CD4-positive, alpha-beta T cell treated with Interleukin-12 subunit alpha and Interleukin-12 subunit beta, for 1 hour (primary cell): ENCODE measurements around the gene GINS3.

Experiments
- DNase-seq: peaks from one replicate; pipeline ENCODE4 v3.0.0-alpha.2; 2020

Gene GINS3

GRCh38 chr16:58426966-58427365, 34.7 kb downstream of the GINS3 start:
- no peak for DNase-seq

GRCh38 chr16:58428621-58429542, 36.6 kb downstream of the GINS3 start:
- no peak for DNase-seq

- DNase-seq = no peak
Measured at GRCh38 chr16:58430718-58431117, 38.4 kb downstream of the GINS3 start.

- no peak for DNase-seq
Measured at GRCh38 chr16:58433569-58433951, 41.3 kb downstream of the GINS3 start.

GRCh38 chr16:58435779-58436178, 43.5 kb downstream of the GINS3 start:
- DNase-seq = no peak

- DNase-seq = no peak
Measured at GRCh38 chr16:58440131-58440530, 47.9 kb downstream of the GINS3 start.

GRCh38 chr16:58442547-58442946, 50.3 kb downstream of the GINS3 start:
- no peak for DNase-seq

GRCh38 chr16:58443783-58444182, 51.5 kb downstream of the GINS3 start:
- no peak for DNase-seq

GRCh38 chr16:58444265-58444664, 52.0 kb downstream of the GINS3 start:
- DNase-seq = no peak

- no peak for DNase-seq
Measured at GRCh38 chr16:58448890-58449289, 56.6 kb downstream of the GINS3 start.

- no peak for DNase-seq
Measured at GRCh38 chr16:58449306-58449705, 57.0 kb downstream of the GINS3 start.

GRCh38 chr16:58449768-58450167, 57.5 kb downstream of the GINS3 start:
- DNase-seq = no peak

- DNase-seq = no peak
Measured at GRCh38 chr16:58450590-58450989, 58.3 kb downstream of the GINS3 start.

- DNase-seq = no peak
Measured at GRCh38 chr16:58451265-58451689, 59.0 kb downstream of the GINS3 start.

GRCh38 chr16:58451945-58452401, 59.7 kb downstream of the GINS3 start:
- no peak for DNase-seq

GRCh38 chr16:58452640-58453039, 60.4 kb downstream of the GINS3 start:
- no peak for DNase-seq

GRCh38 chr16:58454178-58454577, 61.9 kb downstream of the GINS3 start:
- DNase-seq = no peak

- no peak for DNase-seq
Measured at GRCh38 chr16:58454856-58455255, 62.6 kb downstream of the GINS3 start.
